Activated CD4-positive, alpha-beta T cell treated with anti-CD3 and anti-CD28 coated beads for 36 hours (primary cell): ENCODE measurements around the gene PAGE1. TPM values are rescaled to one million over a fixed set of nuclear protein-coding genes. Genes with fewer than 3 reads are reported as not detected.

Experiments used
- ATAC-seq: fragments of 200-7000 bp; cut with Tn5 transposase; one replicate; pipeline ENCODE4 v1.10.0; 2021; ENCODE audit warnings: mild to moderate bottlenecking, moderate library complexity
- CTCF ChIA-PET: fragments of 350-600 bp; sonication (Branson Sonifier 250); formaldehyde crosslinking; loops from one replicate; lab custom pipeline; 2021; ENCODE audit warnings: antibody characterized with exemption; lab: Charles Lee
- POLR2A ChIA-PET: fragments of 350-600 bp; sonication (Branson Sonifier 250); formaldehyde crosslinking; loops from one replicate; lab custom pipeline; 2021; ENCODE audit warnings: antibody characterized with exemption, inconsistent platforms; lab: Charles Lee
- DNase-seq: peaks from one replicate; pipeline ENCODE4 v3.0.0-alpha.2; 2020
- H3K27ac Mint-ChIP-seq: one replicate; pipeline ENCODE4 v1.8.0; 2021; ENCODE audit warnings: mixed read lengths
- H3K27me3 Mint-ChIP-seq: one replicate; pipeline ENCODE4 v1.8.0; 2021; ENCODE audit warnings: mixed read lengths
- H3K36me3 Mint-ChIP-seq: one replicate; pipeline ENCODE4 v1.8.0; 2021; ENCODE audit warnings: low read depth, mixed read lengths
- H3K4me1 Mint-ChIP-seq: one replicate; pipeline ENCODE4 v1.8.0; 2021; ENCODE audit warnings: mixed read lengths
- H3K4me3 Mint-ChIP-seq: one replicate; pipeline ENCODE4 v1.8.0; 2021; ENCODE audit warnings: mild to moderate bottlenecking, moderate library complexity, mixed read lengths
- H3K9me3 Mint-ChIP-seq: one replicate; pipeline ENCODE4 v1.8.0; 2021; ENCODE audit warnings: low read depth, mixed read lengths
- intact Hi-C, 2 experiments: fragments of 100-400 bp; cut with DNase I in 1 of 2; cut with micrococcal nuclease in 1 of 2; formaldehyde crosslinking; loops; one replicate each; pipeline versions ENCODE4 v1.14.2 to v1.15.1; 2022 to 2024; cut with DNase I, micrococcal nuclease
- total RNA-seq, 2 experiments: library from RNA; stranded (reverse); gene quantifications; one replicate each; pipeline ENCODE4 v1.2.3, GENCODE V29; 2021

Gene PAGE1
- total RNA-seq, 2 experiments from 2014 or later = not detected

GRCh38 chrX:49701323-49701722, 5.5 kb upstream of the PAGE1 start:
- ChIA-PET CTCF (no interaction called here), POLR2A (no interaction called here)
- intact Hi-C loops = no loop called here
- no peak for ATAC-seq
- Mint-ChIP-seq H3K36me3 (no peaks in the 10 kb centered on the region), H3K27ac (no peak overlapping the region), H3K4me1 (no peaks in the 10 kb centered on the region), H3K27me3 (peaks cover 2% of the 10 kb centered on the region), H3K9me3 (no peaks in the 10 kb centered on the region), H3K4me3 (no peak overlapping the region)
- DNase-seq = no peak

GRCh38 chrX:49675075-49675719, 20.6 kb downstream of the PAGE1 start:
- no peak overlapping the region for H3K27ac Mint-ChIP-seq

GRCh38 chrX:49673394-49673793, 22.4 kb downstream of the PAGE1 start:
- no peak overlapping the region for H3K4me3 Mint-ChIP-seq
- ChIA-PET POLR2A (no interaction called here), CTCF (interaction anchor here (0.6 kb wide), 1 partner anchor 1007 kb away, joined by 3 read pairs; no protein-coding TSS in a partner anchor)
- H3K9me3 Mint-ChIP-seq = no peaks in the 10 kb centered on the region
- H3K27ac Mint-ChIP-seq = no peak overlapping the region
- ATAC-seq (no peak), DNase-seq (no peak)
- peaks cover 2% of the 10 kb centered on the region for H3K27me3 Mint-ChIP-seq
- intact Hi-C loops = no loop called here
- H3K4me1 Mint-ChIP-seq = no peaks in the 10 kb centered on the region
- H3K36me3 Mint-ChIP-seq = no peaks in the 10 kb centered on the region

More at GRCh38 chrX:49675075-49675719, 20.6 kb downstream of the PAGE1 start:
- POLR2A ChIA-PET = no interaction called here
- no peaks in the 10 kb centered on the region for H3K4me1 Mint-ChIP-seq
- ATAC-seq (no peak), DNase-seq (no peak)
- intact Hi-C loops = no loop called here
- no peaks in the 10 kb centered on the region for H3K9me3 Mint-ChIP-seq
- H3K4me3 Mint-ChIP-seq = no peak overlapping the region
- peaks cover 2% of the 10 kb centered on the region for H3K27me3 Mint-ChIP-seq
- CTCF ChIA-PET = no interaction called here
- H3K36me3 Mint-ChIP-seq = no peaks in the 10 kb centered on the region

GRCh38 chrX:49664824-49665223, 31.0 kb downstream of the PAGE1 start:
- ATAC-seq = no peak
- Mint-ChIP-seq H3K27me3 (no peaks in the 10 kb centered on the region), H3K27ac (no peak overlapping the region), H3K36me3 (no peaks in the 10 kb centered on the region), H3K9me3 (no peaks in the 10 kb centered on the region), H3K4me1 (no peaks in the 10 kb centered on the region), H3K4me3 (no peak overlapping the region)
- POLR2A ChIA-PET = no interaction called here
- intact Hi-C loops = no loop called here
- no peak for DNase-seq
- CTCF ChIA-PET = interaction anchor here (0.6 to 0.9 kb wide), 3 partner anchors 37 to 660 kb away, joined by 3 to 4 read pairs (median 3); no protein-coding TSS in a partner anchor

- no peak for ATAC-seq
- Mint-ChIP-seq H3K4me3 (no peak overlapping the region), H3K9me3 (no peaks in the 10 kb centered on the region), H3K36me3 (no peaks in the 10 kb centered on the region), H3K4me1 (no peaks in the 10 kb centered on the region), H3K27me3 (no peaks in the 10 kb centered on the region), H3K27ac (no peak overlapping the region)
- CTCF ChIA-PET = no interaction called here
- no peak for DNase-seq
- intact Hi-C loops = no loop called here
- POLR2A ChIA-PET = no interaction called here
Measured at GRCh38 chrX:49661881-49662280, 33.9 kb downstream of the PAGE1 start.

GRCh38 chrX:49659771-49660170, 36.0 kb downstream of the PAGE1 start:
- Mint-ChIP-seq H3K36me3 (no peaks in the 10 kb centered on the region), H3K4me3 (no peak overlapping the region), H3K27ac (no peak overlapping the region), H3K4me1 (no peaks in the 10 kb centered on the region), H3K27me3 (no peaks in the 10 kb centered on the region), H3K9me3 (no peaks in the 10 kb centered on the region)
- ATAC-seq (no peak), DNase-seq (no peak)
- intact Hi-C loops = no loop called here
- ChIA-PET CTCF (no interaction called here), POLR2A (no interaction called here)

- no peaks in the 10 kb centered on the region for H3K27me3 Mint-ChIP-seq
- ChIA-PET CTCF (no interaction called here), POLR2A (no interaction called here)
Measured at GRCh38 chrX:49656533-49656932, 39.3 kb downstream of the PAGE1 start.

GRCh38 chrX:49644991-49645637, 50.7 kb downstream of the PAGE1 start:
- no peaks in the 10 kb centered on the region for H3K36me3 Mint-ChIP-seq
- H3K27me3 Mint-ChIP-seq = no peaks in the 10 kb centered on the region
- intact Hi-C loops = no loop called here
- no peaks in the 10 kb centered on the region for H3K9me3 Mint-ChIP-seq
- POLR2A ChIA-PET = no interaction called here
- CTCF ChIA-PET = interaction anchor here (1.1 kb wide), 1 partner anchor 18 kb away, joined by 4 read pairs; no protein-coding TSS in a partner anchor
- no peak overlapping the region for H3K27ac Mint-ChIP-seq
- DNase-seq = no peak
- ATAC-seq = no peak
- no peaks in the 10 kb centered on the region for H3K4me1 Mint-ChIP-seq
- H3K4me3 Mint-ChIP-seq = no peak overlapping the region

More at GRCh38 chrX:49656533-49656932, 39.3 kb downstream of the PAGE1 start:
- Mint-ChIP-seq H3K27ac (no peak overlapping the region), H3K4me3 (no peak overlapping the region), H3K36me3 (no peaks in the 10 kb centered on the region), H3K9me3 (no peaks in the 10 kb centered on the region), H3K4me1 (no peaks in the 10 kb centered on the region)
- ATAC-seq (no peak), DNase-seq (no peak)
- intact Hi-C loops = no loop called here

Other genes starting within 250 kb of the PAGE1 start
- not detected for gene GAGE12C, start 163.8 kb downstream of the PAGE1 start, total RNA-seq
- gene GAGE12D, start 154.3 kb downstream of the PAGE1 start, total RNA-seq = not detected
- gene GAGE12E, start 144.7 kb downstream of the PAGE1 start, total RNA-seq = not detected
- not detected for gene GAGE12F, start 135.1 kb downstream of the PAGE1 start, total RNA-seq
- not detected for gene GAGE12G, start 125.6 kb downstream of the PAGE1 start, total RNA-seq
- gene GAGE12H, start 116.0 kb downstream of the PAGE1 start, total RNA-seq = not detected
- not detected for gene GAGE2A, start 106.5 kb downstream of the PAGE1 start, total RNA-seq
- gene GAGE1, start 97.0 kb downstream of the PAGE1 start, total RNA-seq = not detected
- gene PAGE4, start 133.3 kb upstream of the PAGE1 start, total RNA-seq = not detected
- gene USP27X, start 183.5 kb upstream of the PAGE1 start, total RNA-seq = 1 to 10 TPM; 2.2 TPM
- gene CLCN5, start 226.6 kb upstream of the PAGE1 start, total RNA-seq = 1 to 10 TPM; 2.6 to 3.2 TPM